Measurements from ENCODE around the gene MRPL14.
A peak's percentile ranks its signal among the peaks of the same experiment; 100 is the strongest.

MRPL14 gene

DNA sequence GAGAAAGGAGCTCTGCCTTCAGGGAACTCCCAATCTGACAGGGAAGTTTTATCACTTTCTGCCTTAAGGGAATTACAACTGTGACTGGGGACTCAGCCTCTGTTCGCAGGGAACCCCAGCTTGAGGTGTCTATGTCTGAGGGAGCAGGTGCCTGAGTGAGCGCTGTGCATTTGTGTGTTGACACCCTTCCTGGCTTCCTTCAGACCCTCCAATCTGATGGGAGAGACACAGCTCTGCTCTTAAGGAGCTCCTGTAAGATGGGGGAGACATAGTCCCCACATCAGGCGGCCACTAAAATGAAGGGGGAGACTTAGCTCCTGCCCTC, 62.3 kb downstream of the MRPL14 start:
- no peak for DNase-seq (ENCODE audit: low spot score)

DNA sequence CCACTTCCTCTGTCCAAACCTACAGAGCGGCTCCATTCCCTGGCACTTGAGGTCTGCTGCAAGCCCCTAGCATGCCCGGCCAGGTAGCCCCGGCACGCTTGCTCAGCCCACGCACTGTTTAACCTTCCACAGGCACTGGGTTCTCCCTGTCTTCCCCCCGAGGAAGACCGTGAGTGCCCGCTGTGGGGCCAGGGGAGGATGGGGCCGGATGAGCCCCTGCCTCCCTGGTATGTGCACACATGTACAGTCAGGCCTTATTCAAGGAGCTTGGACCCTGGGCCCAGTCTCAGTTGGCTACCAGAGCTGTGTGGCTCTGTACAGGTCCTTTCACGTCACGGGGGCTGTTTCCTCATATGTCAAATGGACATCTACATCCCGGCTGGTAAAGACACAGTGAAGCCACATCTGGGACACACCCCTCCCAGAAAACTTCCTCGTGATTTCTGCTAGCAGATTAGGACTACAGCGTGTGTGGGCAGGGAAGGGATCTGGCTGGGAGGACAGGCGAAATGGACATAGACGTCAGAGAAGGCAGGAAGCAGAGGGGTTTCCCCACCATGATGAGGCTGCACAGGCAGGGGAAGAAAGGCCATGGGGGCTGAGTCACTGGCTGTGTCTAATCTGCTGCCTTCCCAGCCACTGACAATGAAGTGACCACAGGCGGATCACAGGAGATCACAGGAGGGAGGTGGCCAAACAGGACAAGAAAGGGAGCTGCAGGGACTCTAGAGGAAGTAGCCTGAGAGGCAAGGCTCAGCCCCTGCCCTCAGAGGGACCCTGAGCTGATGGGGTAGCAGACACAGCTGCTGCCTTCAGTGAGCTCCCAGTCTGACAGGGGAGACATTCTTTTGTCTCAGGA, 62.9 kb downstream of the MRPL14 start:
- peak; percentile 13 for DNase-seq (ENCODE audit: low spot score)

DNA sequence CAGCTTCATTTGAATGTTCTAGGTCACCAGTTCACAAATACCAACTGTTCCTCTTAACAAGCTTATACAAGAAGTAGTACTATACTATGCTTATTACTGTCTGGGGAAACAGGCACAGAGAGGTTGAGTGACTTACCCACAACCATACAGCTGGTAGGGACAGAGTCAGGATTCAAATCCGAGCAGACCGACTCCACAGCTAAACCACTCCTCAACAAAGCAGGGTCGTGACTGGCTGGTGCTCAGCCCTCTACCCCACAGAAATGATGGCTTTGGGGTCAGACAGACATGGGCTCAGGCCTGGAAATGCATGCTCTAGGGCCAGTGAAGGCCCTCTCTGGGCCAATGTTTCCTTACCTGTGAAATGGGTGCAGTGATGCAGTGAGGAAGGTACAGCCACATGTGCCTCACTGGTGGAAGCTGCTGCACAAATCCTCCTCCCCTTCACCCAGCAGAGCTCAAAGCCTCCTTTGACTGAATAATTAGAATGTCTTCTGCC, 63.6 kb downstream of the MRPL14 start:
- no peak for DNase-seq (ENCODE audit: low spot score)
